ENCODE data around the gene MRPS21.

The MRPS21 gene

GRCh38 chr1:150293433-150294253 is at the start of gene MRPS21:
Gene MRPS21, plus strand, starts transcription at chr1:150293861. Its CDS starts 506 bp downstream, at chr1:150294367.
- DNase-seq = peak; percentile 96

GRCh38 chr1:150249936-150250335 is 43.7 kb upstream of the MRPS21 start:
- DNase-seq = no peak

- no peak for DNase-seq
These were observed 37.5 kb upstream of the MRPS21 start for GRCh38 chr1:150256198-150256553.

GRCh38 chr1:150256554-150257341 is 36.9 kb upstream of the MRPS21 start:
- no peak for DNase-seq

GRCh38 chr1:150257624-150258585 is 35.8 kb upstream of the MRPS21 start, which contains the start of gene CA14:
Gene CA14, plus strand, starts transcription at chr1:150257774. Its CDS starts 355 bp downstream, at chr1:150258129.
- no peak for DNase-seq

- DNase-seq = no peak
These were observed 34.4 kb upstream of the MRPS21 start for GRCh38 chr1:150259217-150259616.

- DNase-seq = no peak
These were observed 33.6 kb upstream of the MRPS21 start for GRCh38 chr1:150259758-150260669.

- no peak for DNase-seq
These were observed 32.3 kb upstream of the MRPS21 start for GRCh38 chr1:150261367-150261766.

- no peak for DNase-seq
These were observed 31.0 kb upstream of the MRPS21 start for GRCh38 chr1:150262388-150263320.

- no peak for DNase-seq
These were observed 30.1 kb upstream of the MRPS21 start for GRCh38 chr1:150263549-150263948.

- no peak for DNase-seq
These were observed 25.8 kb upstream of the MRPS21 start for GRCh38 chr1:150267896-150268295.

- DNase-seq = no peak
These were observed 25.3 kb upstream of the MRPS21 start for GRCh38 chr1:150268340-150268704.

GRCh38 chr1:150268705-150269403 is 24.8 kb upstream of the MRPS21 start, which contains the start of gene APH1A:
Gene APH1A, minus strand, starts transcription at chr1:150269016. Its CDS starts 206 bp downstream, at chr1:150268810.
- DNase-seq = peak; percentile 91

GRCh38 chr1:150269451-150269850 is 24.2 kb upstream of the MRPS21 start:
- DNase-seq = no peak

GRCh38 chr1:150271291-150271959 is 22.2 kb upstream of the MRPS21 start:
- no peak for DNase-seq

- DNase-seq = no peak
These were observed 20.4 kb upstream of the MRPS21 start for GRCh38 chr1:150273311-150273710.

GRCh38 chr1:150280138-150280707 is 13.4 kb upstream of the MRPS21 start:
- DNase-seq = no peak

GRCh38 chr1:150281221-150281757 is 12.4 kb upstream of the MRPS21 start:
- peak; percentile 49 for DNase-seq

Measured in KG1 (cell line).